NCI-H2107 (cell line): ENCODE results near the gene RIPK3.
A peak's percentile ranks its signal among the peaks of the same experiment; 100 is the strongest.
"Not testable (repeated sequence)": the region's sequence is repeated elsewhere in the genome, so short reads cannot be mapped to it uniquely, and the experiment has no call there.

Source experiments
- DNase-seq: peaks from one replicate; lab custom pipeline; 2025; lab: John Stamatoyannopoulos, UW

The RIPK3 gene

DNA sequence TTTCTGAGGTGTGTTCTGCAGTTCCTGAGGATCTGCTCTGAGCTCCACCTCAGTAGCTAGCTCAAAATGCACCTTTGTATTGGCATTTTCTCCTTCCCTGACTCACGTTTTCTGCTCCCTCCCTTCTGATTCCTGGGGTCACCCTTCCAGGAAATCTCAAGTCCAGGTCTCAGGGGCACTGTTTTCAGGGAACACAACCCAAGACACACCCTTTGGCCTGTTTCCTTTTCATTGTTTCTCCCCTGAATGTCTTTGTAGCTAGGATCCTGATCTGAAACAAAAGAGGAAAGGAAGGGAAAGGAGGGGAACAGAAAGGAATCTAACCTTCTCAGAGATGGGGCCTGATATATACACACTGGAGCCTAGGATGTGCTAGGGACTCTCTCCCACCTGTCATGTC, 7.3 kb upstream of the RIPK3 start:
- no peak for DNase-seq

DNA sequence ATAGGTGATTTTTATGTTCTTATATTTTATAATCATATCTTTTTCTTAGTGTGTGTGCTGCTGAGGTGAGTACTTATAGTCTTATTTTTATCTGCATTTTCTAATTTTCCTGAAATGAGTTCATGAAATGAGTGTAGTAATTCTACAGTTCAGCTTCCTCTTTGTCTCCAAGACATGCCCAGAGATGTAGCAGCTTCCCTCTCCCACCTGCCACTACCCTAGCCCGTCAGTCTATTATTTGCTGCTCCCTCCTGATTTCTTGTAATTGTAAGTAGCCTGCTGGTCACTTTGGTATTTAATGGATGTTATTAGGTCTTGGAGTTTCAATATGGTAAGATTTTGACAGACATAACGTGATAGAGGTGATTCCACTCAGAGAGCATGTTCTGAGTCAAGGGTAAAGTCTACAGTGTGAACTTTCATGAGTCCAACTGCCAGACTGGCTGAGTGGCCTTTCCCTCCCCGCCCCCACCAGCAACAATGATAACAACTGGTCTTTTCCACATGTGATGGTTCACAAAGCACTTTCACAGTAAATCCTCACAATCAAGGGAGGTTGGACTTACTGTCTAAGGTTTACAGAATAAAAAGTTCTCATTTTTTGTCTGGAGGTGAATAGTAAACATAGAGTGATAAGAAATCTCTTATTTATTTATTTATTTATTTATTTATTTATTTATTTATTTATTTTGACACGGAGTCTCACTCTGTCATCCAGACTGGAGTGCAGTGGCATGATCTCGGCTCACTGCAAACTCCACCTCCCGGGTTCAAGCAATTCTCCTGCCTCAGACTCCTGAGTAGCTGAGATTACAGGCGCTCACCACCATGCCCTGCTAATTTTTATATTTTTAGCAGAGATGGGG, 4.2 kb upstream of the RIPK3 start:
- DNase-seq, result no peak

DNA sequence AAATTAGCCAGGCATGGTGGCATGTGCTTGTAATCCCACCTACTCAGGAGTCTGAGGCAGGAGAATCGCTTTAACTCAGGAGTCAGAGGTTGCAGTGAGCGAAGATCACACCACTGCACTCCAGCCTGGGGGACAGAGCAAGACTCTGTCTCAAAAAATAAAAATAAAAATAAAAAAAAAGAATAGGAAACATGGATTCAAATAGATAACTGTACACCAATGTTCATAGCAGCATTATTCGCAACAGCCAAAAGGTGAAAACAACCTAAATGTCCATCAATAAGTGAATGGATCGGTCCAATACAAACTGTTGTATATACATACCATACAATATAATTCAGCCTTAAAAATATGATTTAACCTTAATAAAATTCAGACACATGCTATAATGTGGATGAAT, 3.1 kb upstream of the RIPK3 start:
- no peak for DNase-seq

DNA sequence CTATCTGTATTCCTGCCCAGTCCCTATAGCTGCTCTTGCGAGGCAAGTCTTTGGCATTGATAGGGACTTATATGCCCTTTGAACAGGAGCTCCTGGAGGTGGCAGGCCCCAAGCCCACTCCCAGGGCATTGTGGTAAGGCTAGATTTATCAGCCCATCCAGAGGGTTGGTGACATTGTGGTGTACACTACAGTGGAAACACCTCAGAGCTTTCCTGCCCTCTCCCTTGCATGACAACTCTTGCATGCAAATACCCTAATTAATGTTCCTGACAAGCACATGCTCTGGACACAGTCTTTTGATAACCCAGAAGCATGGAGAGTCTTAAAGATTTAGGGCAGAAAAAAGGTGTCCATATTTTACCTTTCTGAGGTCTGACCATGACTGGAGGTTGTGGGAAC, 815 bp upstream of the RIPK3 start:
- DNase-seq, result no peak

DNA sequence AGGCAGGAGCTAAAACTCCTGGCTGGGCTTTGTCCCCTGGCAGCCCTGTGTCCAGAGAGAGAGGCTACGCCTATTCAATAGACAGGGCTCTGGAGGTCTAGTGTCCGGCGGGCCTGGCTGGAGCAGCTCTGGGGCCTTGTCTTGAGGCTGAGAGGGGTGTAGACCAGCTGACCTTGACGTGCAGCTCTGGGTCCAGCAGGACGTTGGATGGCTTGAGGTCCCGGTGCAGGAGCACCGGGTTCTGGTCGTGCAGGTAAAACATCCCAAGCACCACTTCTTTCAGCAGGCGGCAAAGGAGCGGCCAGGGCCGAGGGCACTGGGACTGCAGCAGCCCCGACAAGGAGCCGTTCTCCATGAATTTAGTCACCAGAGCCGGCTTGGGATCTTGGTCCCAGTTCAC, 948 bp downstream of the RIPK3 start:
- DNase-seq, result no peak

DNA sequence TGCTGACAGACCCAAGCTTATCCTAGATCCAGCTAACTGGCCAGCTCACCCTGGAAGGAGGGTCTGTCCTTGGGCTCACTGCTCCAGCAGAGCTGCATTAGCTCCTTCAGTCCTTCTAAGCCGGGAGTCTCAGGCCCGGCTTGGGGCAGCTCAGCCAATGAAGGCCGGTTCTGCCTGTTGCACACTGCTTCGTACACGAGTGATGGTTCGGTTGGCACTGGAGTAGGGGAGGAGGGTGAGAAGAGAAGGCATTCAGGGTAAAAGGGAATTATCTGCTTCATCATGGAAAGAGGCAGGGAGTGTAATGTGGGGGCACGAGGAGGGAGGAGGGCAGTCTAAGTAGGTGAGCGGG, 2.0 kb downstream of the RIPK3 start:
- no peak for DNase-seq

DNA sequence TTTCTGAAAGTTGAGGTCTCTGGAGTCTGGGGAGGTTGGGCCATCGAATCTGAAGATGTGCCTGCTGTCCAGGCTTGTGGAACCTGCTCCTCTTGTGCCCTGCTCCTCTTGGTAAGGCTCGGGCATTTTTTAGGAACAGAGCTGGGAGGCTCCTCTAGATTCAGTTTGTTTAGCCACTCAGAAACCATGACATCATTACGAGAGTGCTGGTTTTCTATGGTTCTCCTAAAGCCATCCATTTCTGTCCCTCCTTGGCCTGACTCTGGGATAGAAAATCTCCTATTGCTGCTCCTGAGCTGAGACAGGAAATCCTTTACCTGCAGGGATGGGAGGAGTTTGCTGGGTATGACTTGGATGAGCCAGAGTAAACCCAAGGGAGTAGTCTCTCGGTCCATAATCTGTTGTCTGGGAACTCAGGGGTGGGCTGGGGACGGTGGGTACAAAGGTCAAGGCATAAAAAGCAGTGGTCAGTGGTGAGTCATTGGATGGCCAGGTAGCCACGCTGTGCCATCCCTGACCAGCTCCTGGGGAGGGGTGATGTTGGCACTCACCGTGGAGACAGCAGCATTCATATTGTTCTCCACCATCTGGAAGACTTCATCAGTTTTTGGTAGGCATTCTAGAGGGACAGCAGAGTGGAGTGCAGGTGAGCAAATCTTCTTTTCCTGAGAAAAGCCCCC, 2.5 kb downstream of the RIPK3 start:
- DNase-seq, result no peak

DNA sequence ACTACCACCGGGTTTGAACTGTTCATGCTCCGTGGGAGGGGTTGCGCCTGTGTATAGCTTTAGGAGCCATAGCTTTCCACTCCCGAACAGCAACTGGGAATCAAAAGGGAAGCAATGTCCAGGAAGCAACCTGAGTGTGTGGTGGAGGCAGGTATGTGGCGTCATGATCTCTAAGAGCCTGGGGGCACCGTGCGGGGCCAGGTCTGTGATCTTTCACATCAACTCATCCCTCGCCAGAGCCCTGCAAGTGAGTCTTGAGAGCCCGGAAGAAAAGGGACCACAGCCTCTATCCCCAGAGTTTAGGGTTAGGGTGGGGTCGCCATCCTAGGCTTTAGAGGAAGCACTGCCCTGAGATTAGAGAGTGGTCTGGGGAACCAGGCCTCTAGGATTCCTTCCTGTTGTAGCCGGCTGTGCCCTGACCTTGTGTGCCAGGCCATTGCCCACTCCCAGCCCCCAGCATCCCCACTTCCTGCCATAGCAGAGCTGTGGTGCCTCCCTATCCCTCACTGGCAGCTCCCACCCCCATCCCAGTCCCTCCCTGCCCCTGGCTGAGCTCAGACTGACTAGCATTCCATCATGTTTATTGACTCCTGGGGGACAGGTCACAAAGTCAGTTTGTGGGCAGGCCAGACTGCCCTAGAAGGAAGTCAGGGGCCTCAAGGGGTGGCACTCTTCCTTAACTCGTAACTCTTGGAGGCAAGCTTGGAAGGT, 4.2 kb downstream of the RIPK3 start:
- DNase-seq, result no peak

DNA sequence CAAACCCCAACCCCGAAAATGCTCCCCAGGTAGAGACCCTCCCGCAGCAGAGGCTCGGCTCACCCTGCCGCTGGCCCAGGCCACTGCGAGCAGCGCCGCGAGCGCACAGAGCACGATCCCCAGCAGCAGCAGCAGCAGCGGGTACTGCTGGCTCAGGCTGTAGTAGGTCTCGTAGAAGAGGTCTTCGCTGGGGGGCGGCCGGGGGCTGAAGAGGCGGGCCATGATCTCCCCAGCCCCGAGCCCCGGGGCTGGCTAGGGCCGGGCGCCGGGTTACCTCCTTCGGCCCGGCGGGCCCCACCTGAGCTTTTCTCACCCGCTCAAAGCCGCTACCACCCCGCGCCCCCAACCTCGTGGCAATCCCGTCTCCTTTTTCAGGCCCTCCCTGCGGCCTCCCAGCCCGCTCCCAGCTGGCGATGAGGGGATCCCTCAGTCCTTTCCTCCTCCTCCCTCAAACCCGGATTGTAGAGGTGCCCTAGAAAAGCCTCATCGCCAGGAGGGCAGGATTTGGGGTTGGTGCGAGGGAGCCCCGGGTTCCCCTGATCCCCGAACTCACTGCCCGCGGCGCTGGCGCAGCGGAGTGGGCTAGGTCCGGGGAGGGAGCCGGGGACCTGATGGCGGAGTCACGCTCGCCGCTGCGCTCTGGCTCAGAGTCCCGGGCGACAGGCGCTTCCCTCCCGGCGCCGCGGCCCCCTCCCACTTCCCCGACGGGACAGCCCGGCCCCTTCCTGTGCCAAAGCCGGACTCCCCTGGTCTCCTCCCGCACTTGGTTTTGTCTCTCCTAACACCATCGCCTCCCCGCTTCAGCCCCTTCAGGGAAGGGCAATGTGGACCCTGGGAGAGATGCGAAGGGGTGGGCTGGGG, 5.1 kb downstream of the RIPK3 start, which contains the start of gene ADCY4:
TSS of gene ADCY4 (minus strand) at position 641 of the 861 bp plus-strand sequence. CDS start at position 222, 419 bp downstream.
- DNase-seq, result no peak

DNA sequence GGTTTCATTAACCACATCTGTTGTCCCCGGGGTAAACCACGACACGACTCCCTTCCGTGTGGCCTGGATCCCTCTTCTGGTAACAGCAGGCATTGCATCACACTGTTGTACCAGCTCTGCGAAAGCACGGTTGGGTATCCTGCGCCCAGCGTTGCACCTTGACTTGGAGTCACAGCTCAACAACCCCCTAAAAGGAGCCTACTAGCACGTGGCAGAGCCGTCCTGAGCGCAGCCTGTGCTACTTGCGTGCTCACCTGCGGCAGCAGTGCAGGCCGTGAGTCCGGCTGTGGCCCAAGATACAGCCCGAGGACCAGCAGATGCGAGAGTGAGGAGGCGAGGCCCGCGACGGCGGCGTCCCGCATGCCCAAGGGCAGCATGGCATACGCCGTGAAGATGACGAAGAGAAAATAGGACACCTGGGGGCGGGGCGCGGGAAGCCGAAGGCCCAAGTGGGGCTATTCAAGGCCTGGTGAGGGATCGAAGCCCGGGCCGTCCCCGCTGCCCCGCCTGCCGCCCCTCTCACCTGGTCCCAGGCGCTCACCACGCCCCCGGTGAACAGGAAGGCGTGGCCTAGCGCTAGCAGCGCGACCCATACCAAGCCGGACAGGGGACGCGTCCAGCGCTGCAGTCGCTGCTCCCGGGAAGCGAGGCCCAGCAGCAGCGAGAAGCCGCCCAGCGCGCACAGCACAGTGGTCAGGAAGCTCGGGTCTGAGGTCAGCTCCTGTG, 7.4 kb downstream of the RIPK3 start:
- DNase-seq, result peak; percentile 77

DNA sequence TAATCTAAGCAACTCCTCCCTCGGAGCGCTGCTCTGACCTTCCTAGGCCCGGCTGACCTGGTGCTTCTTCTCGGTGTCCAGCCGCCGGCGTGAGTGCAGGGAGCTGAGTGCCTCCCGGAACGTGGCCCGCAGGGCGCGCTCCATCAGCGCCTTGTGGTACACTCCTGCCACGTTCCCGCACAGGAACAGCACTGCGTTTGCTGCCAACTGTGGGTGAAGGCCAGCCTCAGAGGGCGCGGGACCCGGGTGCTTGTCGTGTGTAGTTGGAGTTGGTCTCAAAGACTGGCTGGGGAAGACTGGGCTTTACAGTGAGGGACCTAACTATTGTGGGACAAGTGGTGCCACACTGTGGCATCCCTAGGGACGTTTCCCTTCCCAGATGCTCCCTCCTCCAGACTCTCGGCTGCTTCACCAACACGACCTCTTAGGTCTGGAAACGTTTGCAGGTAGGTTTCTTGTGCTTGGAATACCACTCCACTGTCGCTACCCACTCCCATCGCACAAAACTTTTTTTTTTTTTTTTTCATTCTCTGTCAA, 8.0 kb downstream of the RIPK3 start:
- no peak for DNase-seq

DNA sequence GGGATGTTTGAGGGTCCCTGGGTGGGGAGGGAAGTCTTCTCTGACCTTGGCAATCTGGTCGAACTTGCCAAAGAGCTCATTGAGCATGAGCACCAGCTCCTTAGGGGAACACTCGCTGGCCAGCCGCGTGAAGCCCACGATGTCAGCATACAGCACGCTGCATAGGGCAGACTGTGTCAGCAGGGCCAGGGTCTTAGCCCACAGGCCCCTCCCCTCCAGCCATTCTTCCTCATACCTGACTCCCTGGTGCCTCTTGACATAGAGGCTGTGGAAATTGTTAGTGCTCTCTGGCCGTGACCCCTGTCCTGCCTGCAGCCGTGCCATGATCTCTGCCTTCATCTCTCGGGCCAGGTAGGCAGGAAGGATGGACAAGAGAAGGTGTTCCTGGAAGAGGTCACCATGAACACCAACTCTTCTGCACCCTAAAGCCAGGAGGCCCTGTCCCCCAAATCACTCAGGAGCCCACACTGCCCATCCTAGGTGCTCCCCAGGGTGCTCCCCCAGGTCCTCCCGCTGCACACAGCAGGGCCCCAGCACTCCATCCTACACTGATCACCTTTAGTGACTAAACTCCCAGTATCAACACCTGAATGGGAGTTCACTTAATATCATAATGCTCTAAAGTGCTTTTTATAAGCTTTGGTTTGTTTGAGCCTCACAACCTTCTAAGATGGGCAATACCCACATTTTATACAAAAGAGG, 8.7 kb downstream of the RIPK3 start:
- DNase-seq, result no peak

DNA sequence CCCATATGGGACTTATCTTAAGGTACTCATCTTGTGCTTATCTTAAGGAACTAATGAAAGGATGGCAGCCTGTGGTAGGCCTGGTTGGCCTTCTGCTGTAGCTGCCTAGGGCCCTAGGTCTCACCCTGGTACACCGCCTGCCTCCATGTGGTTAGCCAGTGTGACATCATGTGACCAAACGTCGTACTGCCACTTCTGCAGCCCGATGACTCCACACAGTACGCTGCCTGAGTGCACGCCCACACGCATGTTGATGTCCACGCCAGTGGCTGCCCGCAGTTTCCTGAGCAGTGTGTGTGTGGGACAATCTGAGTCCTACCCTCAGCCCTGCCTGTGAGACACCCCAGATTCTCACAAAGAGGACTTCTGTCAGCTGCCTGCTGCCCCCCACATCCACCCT, 10.1 kb downstream of the RIPK3 start:
- no peak for DNase-seq

DNA sequence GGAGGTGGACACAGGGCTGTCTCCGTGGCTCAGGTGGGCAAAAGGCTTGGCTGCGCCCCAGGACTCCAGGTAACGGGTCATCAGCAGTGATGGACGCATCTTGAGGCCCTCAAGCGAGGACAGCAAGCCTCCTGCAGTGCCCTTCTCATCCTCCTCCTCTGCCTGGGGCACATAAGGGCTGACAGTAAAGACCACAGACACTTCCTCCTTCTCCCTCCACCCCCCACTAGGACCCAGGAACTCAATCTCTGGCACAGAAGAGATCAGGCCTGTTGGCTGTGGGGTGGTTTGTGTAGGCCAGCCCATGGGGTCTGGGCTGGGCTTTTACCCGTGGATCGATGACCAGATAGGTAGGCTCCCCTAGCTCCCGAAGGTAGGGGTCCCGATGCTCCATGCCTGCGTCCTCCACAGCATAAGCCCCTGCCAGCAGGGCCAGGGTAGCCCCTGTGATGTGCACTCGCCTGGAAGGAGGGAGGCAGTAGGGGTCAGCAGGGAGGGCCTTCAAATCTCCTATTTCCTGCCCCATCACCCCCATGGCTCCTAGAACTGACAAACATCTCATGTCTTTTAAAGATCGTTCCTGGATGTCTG, 10.6 kb downstream of the RIPK3 start:
- no peak for DNase-seq

DNA sequence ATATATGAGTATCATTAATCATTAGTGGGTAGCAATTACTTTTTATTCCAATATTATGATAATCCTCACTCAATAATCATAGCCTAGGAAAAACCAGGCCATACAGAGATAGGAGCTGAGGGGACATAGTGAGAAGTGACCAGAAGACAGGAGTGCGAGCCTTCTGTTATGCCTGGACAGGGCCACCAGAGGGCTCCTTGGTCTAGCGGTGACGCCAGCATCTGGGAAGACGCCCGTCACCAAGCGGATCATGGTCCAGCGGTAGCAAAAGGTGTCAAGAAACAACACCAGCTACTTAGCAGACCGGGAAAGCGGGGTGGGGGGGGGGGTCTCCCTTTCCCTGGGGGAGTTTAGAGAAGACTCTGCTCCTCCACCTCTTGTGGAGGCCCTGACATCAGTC, 11.9 kb downstream of the RIPK3 start:
- DNase-seq, result not testable (repeated sequence)

DNA sequence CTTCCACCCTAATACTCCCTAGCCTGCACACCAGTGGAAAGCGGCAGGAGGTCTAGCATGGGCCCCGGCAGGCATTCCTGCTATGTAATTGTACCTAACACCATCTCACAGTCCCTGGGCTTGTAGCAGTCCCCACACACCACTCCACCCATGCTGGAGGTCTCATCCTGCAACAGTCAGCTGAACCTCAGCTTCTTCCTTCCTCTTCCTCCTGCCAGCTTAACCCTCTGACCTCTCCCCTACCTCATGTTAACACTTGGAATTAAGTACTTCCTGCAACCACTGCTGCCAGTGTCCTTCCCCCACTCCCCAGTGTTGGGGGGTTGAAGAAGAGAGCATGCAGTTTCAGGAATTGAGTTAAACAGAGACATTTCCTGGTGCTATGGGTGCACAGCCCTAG, 12.5 kb downstream of the RIPK3 start:
- no peak for DNase-seq

DNA sequence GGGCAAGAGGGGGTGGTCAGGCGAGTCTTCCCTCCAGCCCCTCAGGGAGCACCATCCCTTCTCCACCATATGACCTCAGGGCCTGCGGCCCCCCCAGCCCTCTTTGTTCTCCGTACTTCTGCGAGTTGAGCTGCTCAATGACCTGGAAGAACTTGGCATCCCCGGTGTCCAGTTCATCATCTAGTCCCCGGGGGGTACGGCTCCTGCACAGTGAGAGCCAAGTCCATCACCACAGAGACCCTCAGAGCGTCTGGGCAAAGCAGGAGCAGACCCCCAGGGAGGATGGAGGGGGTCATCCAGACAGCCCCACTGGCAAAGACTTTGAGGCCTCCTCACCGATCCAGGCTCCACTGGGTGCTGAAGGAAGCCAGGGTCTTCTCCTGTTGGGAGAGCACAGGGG, 13.8 kb downstream of the RIPK3 start:
- no peak for DNase-seq

DNA sequence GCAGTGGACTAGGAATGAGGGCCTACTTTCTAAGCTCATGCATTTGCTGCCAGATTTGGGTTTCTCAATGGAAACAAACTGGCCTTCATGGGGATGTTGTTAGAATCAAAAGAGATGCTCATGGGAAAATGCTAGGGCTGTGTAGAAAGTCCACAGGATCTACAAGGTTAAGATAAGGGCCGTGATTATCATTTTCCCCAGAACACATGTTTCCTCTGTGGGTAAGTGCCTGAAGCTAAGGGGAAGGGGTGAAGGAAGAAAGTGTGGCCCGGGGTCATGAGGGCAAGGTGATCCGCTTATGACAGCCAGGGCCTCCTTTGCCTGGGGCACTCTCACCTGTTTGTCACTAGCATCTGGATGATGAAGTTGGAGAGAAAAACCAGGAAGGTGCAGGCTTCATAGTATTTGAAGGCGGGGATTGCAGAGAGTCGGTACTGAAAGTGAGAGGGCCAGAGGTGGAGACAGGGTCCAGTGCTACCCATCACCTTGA, 14.7 kb downstream of the RIPK3 start:
- no peak for DNase-seq

DNA sequence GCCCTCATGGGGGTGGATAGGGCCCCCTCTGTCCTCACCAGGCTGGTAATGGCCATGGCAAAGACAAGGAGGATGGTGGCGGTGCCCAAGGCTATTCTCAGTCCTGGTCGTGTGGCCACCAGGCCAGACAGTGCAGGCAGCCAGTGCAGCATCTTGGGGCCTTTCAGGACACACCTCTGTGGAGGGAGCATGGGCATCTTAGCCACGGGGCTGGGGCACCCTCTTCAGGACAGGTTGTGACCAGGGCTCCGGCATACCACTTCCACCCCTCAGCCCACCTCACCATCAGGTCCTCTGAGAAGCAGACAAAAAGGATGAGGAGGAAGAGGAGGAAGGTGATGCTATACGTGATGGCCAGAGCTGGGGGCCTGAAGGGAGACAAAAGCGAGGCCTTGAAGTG, 15.8 kb downstream of the RIPK3 start:
- no peak for DNase-seq

DNA sequence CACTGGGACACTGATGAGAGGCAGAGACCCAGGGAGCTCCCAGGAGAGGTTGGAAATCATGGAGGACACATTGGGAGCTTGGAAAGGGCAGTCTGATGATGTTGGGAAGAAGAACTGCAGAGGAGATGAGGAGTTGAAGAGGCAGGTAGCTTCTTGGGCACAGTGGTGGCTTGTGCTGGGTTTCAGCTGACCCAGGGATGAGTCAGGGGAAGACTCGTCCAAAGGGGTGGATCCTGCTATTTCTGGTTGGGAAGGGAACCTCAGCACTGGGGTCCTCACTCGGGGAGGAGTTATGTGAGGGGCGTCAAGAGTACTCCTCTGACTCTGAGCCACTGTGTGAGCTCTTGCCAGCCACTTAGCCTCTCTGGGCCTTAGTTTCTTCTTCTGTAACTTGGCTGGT, 16.4 kb downstream of the RIPK3 start:
- DNase-seq, result no peak
